ENCODE results near the gene GPR42.

- TF ChIP-seq POLR2A (IDR thresholded peaks at IDR 0.05) (no peak), CTCF (IDR thresholded peaks at IDR 0.05) (no peak)
Observed at GRCh38 chr19:35330475-35330874, 40.4 kb upstream of the GPR42 start.

Data from adrenal gland (tissue), 5 donors.